Retina (tissue), 1 donor: ENCODE measurements around the gene PPCDC.
A peak's percentile ranks its signal among the peaks of the same experiment; 100 is the strongest.

Experiments used
- DNase-seq: peaks from one replicate; pipeline ENCODE4 v3.0.0-alpha.2; 2016

PPCDC gene

GRCh38 chr15:75019916-75020315 lies 3.5 kb upstream of the PPCDC start:
- DNase-seq, result no peak

GRCh38 chr15:75021341-75021740 lies 2.0 kb upstream of the PPCDC start:
- DNase-seq, result no peak

- no peak for DNase-seq
Measured at GRCh38 chr15:75022783-75023180, 608 bp upstream of the PPCDC start.

- no peak for DNase-seq
Measured at GRCh38 chr15:75023872-75024636, 664 bp downstream of the PPCDC start.

- DNase-seq, result no peak
Measured at GRCh38 chr15:75025107-75025506, 1.7 kb downstream of the PPCDC start.

GRCh38 chr15:75025548-75026260 lies 2.3 kb downstream of the PPCDC start:
- no peak for DNase-seq

GRCh38 chr15:75027551-75027950 lies 4.2 kb downstream of the PPCDC start:
- DNase-seq, result no peak

GRCh38 chr15:75028991-75029377 lies 5.6 kb downstream of the PPCDC start:
- DNase-seq, result no peak

GRCh38 chr15:75029378-75030022 lies 6.1 kb downstream of the PPCDC start:
- peak; percentile 84 for DNase-seq

- no peak for DNase-seq
Measured at GRCh38 chr15:75030023-75030413, 6.6 kb downstream of the PPCDC start.

- no peak for DNase-seq
Measured at GRCh38 chr15:75030424-75030823, 7.0 kb downstream of the PPCDC start.

- no peak for DNase-seq
Measured at GRCh38 chr15:75031848-75032247, 8.5 kb downstream of the PPCDC start.

- no peak for DNase-seq
Measured at GRCh38 chr15:75032395-75032794, 9.0 kb downstream of the PPCDC start.

- no peak for DNase-seq
Measured at GRCh38 chr15:75033809-75034208, 10.4 kb downstream of the PPCDC start.

GRCh38 chr15:75034615-75035014 lies 11.2 kb downstream of the PPCDC start:
- DNase-seq, result no peak

- DNase-seq, result no peak
Measured at GRCh38 chr15:75036212-75036616, 12.8 kb downstream of the PPCDC start.

- no peak for DNase-seq
Measured at GRCh38 chr15:75037685-75038084, 14.3 kb downstream of the PPCDC start.

GRCh38 chr15:75038231-75038630 lies 14.8 kb downstream of the PPCDC start:
- DNase-seq, result no peak

- DNase-seq, result peak; percentile 39
Measured at GRCh38 chr15:75042730-75043508, 19.5 kb downstream of the PPCDC start.

GRCh38 chr15:75043509-75044257 lies 20.3 kb downstream of the PPCDC start:
- no peak for DNase-seq

- no peak for DNase-seq
Measured at GRCh38 chr15:75044258-75044878, 21.0 kb downstream of the PPCDC start.
